Measurements from ENCODE around the gene NDUFAF3. TPM values are rescaled to one million over a fixed set of nuclear protein-coding genes. Genes with fewer than 3 reads are reported as not detected.
A peak's percentile ranks its signal among the peaks of the same experiment; 100 is the strongest.

The NDUFAF3 gene
- total and polyA plus RNA-seq, 2 of the 4 experiments (the other 2 are of a cell fraction): 26.5 to 112 TPM

- TF ChIP-seq RAD21 (IDR thresholded peaks at IDR 0.05; ENCODE audit: low read length) (no peak), RCOR1 (IDR thresholded peaks at IDR 0.05; ENCODE audit: insufficient replicate concordance, low read length) (no peak), MAFK (IDR thresholded peaks at IDR 0.05; ENCODE audit: low read depth, low read length) (no peak), MAZ (IDR thresholded peaks at IDR 0.05; ENCODE audit: borderline replicate concordance, low read depth, low read length) (no peak)
These were observed 6.8 kb upstream of the NDUFAF3 start (continued) for GRCh38 chr3:49015072-49015471.

DNA sequence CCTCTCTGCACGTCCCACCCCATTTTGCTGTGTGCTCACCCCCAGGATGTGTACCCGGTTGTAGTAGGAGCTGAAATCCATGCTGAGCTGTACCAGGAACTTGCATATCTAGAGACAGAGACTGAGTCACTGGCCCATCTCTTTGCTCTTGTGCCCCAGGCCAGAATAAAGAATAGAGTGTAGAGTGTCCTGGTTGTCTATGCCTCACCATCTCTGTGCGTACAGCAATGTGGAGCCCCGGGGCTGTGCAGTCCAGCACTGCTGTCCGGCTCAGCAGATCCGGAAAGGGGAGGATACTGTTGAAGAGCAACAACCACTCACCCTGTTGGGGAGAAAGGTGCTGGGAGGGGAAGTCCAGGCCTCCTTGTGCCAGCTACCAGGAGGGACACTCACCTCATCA is 6.2 kb upstream of the NDUFAF3 start:
- ChIA-PET CTCF (no interaction called here), POLR2A (ENCODE audit: unreplicated experiment) (no interaction called here)
- H4K20me1 ChIP-seq (ENCODE audit: insufficient read depth, low read length): peaks cover 41% of the 10 kb centered on the region
- no peak overlapping the region for H2BK15ac ChIP-seq (ENCODE audit: low read depth, low read length)
- H3K36me3 ChIP-seq (ENCODE audit: control insufficient read depth, insufficient read depth, low read length): peaks cover 52% of the 10 kb centered on the region
- H3K4me1 ChIP-seq (ENCODE audit: control insufficient read depth, insufficient read depth, low read length): peaks cover 13% of the 10 kb centered on the region
- BruUV-seq (replicated peaks): no TSS peak
- in situ Hi-C loops (cut with MboI; ENCODE audit: low sequenced_read_pairs): no loop called here
- peaks cover 14% of the 10 kb centered on the region for H3K9me1 ChIP-seq (ENCODE audit: insufficient read depth, low read length)
- no peak overlapping the region for H4K5ac ChIP-seq (ENCODE audit: low read depth, low read length)
- H2BK120ac ChIP-seq (ENCODE audit: low read depth, low read length): no peak overlapping the region
- no peak overlapping the region for H3K23ac ChIP-seq (ENCODE audit: low read depth, low read length)
- TF ChIP-seq FOS (IDR thresholded peaks at IDR 0.05; ENCODE audit: low read depth, low read length) (no peak), SMC3 (IDR thresholded peaks at IDR 0.05; ENCODE audit: low read depth, low read length) (no peak), NFE2L2 (IDR thresholded peaks at IDR 0.05; ENCODE audit: low read depth, low read length) (no peak), POLR2A (IDR thresholded peaks at IDR 0.05; ENCODE audit: low read depth, low read length) (no peak), USF2 (IDR thresholded peaks at IDR 0.05; ENCODE audit: low read depth, low read length) (no peak), CEBPB (IDR thresholded peaks at IDR 0.05; ENCODE audit: low read depth, low read length) (no peak), CHD1 (IDR thresholded peaks at IDR 0.05; ENCODE audit: low read depth, low read length) (no peak), CTCF (conservative IDR thresholded peaks at IDR 0.05; ENCODE audit: low read depth, low read length) (no peak), ELK1 (IDR thresholded peaks at IDR 0.05; ENCODE audit: borderline replicate concordance, low read depth, low read length) (no peak), RCOR1 (IDR thresholded peaks at IDR 0.05; ENCODE audit: insufficient replicate concordance, low read length) (no peak), MAZ (IDR thresholded peaks at IDR 0.05; ENCODE audit: borderline replicate concordance, low read depth, low read length) (no peak), RAD21 (IDR thresholded peaks at IDR 0.05; ENCODE audit: low read length) (no peak), RFX5 (IDR thresholded peaks at IDR 0.05; ENCODE audit: low read depth, low read length) (no peak)
- no CpG with 5 or more reads among the region's 6 CpGs for WGBS, 2 experiments (ENCODE audit: extremely low coverage in 2 of 2, insufficient read length in 1 of 2)
- ATAC-seq (ENCODE audit: low read depth) (no peak), DNase-seq (no peak)
- no peak overlapping the region for H4K8ac ChIP-seq (ENCODE audit: low read depth in 2 of 2, low read length in 2 of 2)
- H2BK5ac ChIP-seq (ENCODE audit: low read depth, low read length, poor library complexity, severe bottlenecking): no peak overlapping the region
- H4K91ac ChIP-seq (ENCODE audit: insufficient read depth, low read depth, low read length): no peak overlapping the region
- H3K14ac ChIP-seq (replicated peaks; ENCODE audit: low read depth, low read length): no peak overlapping the region
- H2AK5ac ChIP-seq (ENCODE audit: low read depth, low read length): no peak overlapping the region
- H2BK20ac ChIP-seq (ENCODE audit: low read depth, low read length): no peak overlapping the region
- H3K9me3 ChIP-seq (ENCODE audit: control insufficient read depth, insufficient read depth, low read length): no peaks in the 10 kb centered on the region
- H3K4ac ChIP-seq (ENCODE audit: low read depth, low read length): no peak overlapping the region
- no peaks in the 10 kb centered on the region for H3K27me3 ChIP-seq (ENCODE audit: control insufficient read depth, insufficient read depth, low read length)
- H2AFZ ChIP-seq (replicated peaks; ENCODE audit: low read length, poor library complexity): peak overlapping the region; percentile 7
- H3K9ac ChIP-seq (ENCODE audit: low read depth, low read length): no peak overlapping the region
- H3K4me2 ChIP-seq (ENCODE audit: low read depth, low read length): no peak overlapping the region
- intact Hi-C loops (cut with micrococcal nuclease): no loop called here
- H2AK9ac ChIP-seq (replicated peaks; ENCODE audit: low read depth, low read length, poor library complexity): peak overlapping the region; percentile 33
- peaks cover 20 to 92% of the 10 kb centered on the region in 2 experiments; a peak in 3 of 4 replicates for H3K79me1 ChIP-seq (ENCODE audit: low read depth in 1 of 2, low read length in 2 of 2)
- no peak overlapping the region for H3K4me3 ChIP-seq (ENCODE audit: insufficient read depth, low read depth, low read length)
- dilution Hi-C loops (cut with HindIII; ENCODE audit: low sequenced_read_pairs, unreplicated experiment): no loop called here
- no peak overlapping the region for H3K56ac ChIP-seq (ENCODE audit: extremely low read depth, insufficient read depth, low read length)
- H3K18ac ChIP-seq (ENCODE audit: low read depth, low read length): no peak overlapping the region
- H3K27ac ChIP-seq (ENCODE audit: insufficient read depth, low read length): no peak overlapping the region

Measured in IMR-90 (cell line).